Measurements from ENCODE around the gene ZSWIM7.
"Not testable (repeated sequence)": the region's sequence is repeated elsewhere in the genome, so short reads cannot be mapped to it uniquely, and the experiment has no call there.

Gene ZSWIM7

DNA sequence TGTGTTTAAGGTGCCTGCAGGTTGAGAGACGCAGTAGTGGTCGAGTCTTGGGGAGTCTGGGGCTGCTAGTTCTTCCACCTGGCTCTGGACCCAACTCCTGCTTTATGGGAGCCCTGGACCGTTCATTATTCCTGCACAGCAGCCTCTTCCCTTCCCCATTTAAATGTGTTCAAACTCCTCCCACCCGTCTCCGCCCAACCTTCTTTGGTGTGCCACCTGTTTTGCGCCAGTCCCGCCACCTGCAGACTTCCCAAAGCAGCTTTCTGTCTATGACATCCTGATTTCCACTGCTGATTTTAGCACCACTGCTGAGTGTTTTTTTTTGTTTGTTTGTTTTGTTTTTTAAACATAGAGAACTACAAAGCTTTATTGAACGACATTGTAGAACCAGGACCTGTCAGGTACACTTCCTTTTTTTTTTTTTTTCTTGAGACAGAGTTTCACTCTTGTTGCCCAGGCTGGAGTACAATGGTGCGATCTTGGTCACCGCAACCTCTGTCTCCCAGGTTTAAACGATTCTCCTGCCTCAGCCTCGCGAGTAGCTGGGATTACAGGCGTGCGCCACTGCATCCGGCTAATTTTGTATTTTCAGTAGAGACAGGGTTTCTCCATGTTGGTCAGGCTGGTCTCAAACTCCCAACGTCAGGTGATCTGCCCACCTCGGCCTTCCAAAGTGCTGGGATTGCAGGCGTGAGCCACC, 41.7 kb downstream of the ZSWIM7 start:
- DNase-seq (ENCODE audit: low read depth in 2 of 2): no peak

- DNase-seq (ENCODE audit: low read depth in 2 of 2): no peak
Observed at GRCh38 chr17:15957206-15957605, 42.3 kb downstream of the ZSWIM7 start.

- no peak for DNase-seq (ENCODE audit: low read depth in 2 of 2)
Observed at GRCh38 chr17:15955793-15956541, 43.5 kb downstream of the ZSWIM7 start.

GRCh38 chr17:15954222-15954621, 45.3 kb downstream of the ZSWIM7 start:
- DNase-seq (ENCODE audit: low read depth in 2 of 2): no peak

GRCh38 chr17:15952916-15953790, 46.4 kb downstream of the ZSWIM7 start:
- no peak for DNase-seq (ENCODE audit: low read depth in 2 of 2)

DNA sequence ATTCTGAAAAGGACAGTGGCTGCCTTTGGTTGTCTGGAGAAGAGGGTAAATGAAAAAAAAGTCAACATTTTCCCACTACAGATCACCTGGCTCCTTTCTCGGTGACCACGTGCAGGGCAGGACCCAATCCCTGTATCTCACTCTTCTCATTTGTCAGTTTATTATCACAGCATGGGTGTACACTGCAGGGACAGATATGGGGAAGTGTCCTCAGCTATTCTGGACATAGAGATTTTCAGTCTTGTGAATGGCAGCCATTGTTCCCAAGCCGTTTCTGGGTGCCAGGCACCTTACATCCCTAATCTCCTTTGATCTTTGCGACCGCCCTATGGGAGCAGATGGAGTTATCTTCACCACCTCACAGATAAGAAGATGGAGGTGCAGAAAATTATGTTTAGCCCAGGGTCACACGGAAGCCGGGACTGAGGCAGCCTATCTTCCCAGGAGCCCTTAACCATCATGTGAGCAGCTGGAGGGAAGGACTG, 47.4 kb downstream of the ZSWIM7 start:
- no peak for DNase-seq (ENCODE audit: low read depth in 2 of 2)

- no peak for DNase-seq (ENCODE audit: low read depth in 2 of 2)
Observed at GRCh38 chr17:15951368-15952047, 48.0 kb downstream of the ZSWIM7 start.

- no peak for DNase-seq (ENCODE audit: low read depth in 2 of 2)
Observed at GRCh38 chr17:15947976-15948752, 51.3 kb downstream of the ZSWIM7 start.

DNA sequence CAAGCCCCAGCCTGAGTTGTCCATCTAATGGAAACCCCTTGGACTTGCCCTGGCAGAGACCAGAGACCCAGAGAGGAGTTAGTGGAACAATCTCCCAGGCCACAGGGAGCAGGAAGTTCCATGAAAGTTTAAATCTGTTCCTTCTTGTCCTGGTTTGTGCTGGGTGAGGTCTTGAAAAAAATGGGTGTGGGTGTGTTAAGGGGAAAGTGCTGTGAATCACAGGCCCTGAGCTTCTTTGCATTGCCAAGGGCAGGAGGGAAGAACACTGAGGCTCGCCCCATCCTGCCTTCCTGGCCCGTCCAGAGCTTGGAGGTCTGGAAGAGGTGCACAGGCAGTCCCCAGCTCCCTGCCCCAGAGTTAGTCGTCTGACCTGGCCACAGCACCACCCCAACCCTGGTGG, 52.2 kb downstream of the ZSWIM7 start:
- DNase-seq (ENCODE audit: low read depth in 2 of 2): no peak

- no peak for DNase-seq (ENCODE audit: low read depth in 2 of 2)
Observed at GRCh38 chr17:15946611-15947120, 52.8 kb downstream of the ZSWIM7 start.

DNA sequence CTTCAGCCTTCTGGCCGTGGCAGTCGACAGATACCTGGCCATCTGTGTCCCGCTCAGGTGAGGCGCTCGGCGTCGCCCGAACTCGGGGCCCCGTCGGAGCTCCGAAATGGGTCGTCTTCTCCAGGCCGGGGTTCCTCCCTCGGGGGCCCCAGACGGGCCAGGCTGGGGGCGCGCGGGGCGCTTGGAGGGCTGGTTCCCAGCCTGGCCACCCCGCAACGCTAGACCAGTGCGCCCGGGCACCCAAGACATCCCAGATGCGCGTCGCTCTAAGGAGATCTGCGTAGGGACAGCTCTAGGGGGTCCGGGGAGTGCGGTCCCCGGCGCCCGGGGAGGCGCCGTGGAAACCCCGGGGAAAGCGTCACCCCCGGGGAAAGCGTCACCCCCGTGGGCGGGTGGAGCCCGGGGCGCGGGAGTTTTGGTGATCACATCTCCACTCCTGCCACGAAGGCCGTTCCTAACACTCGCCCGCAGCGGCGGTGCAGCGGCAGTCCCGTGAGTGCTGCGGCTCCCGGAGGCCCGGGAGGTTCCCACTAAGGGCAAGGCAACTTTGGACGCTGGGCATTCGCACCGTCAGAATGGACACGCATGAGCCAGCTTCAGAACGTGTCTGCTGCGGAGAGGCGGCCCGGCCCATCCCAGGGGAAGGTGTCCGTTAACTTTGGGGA, 53.8 kb downstream of the ZSWIM7 start:
- no peak for DNase-seq (ENCODE audit: low read depth in 2 of 2)

DNA sequence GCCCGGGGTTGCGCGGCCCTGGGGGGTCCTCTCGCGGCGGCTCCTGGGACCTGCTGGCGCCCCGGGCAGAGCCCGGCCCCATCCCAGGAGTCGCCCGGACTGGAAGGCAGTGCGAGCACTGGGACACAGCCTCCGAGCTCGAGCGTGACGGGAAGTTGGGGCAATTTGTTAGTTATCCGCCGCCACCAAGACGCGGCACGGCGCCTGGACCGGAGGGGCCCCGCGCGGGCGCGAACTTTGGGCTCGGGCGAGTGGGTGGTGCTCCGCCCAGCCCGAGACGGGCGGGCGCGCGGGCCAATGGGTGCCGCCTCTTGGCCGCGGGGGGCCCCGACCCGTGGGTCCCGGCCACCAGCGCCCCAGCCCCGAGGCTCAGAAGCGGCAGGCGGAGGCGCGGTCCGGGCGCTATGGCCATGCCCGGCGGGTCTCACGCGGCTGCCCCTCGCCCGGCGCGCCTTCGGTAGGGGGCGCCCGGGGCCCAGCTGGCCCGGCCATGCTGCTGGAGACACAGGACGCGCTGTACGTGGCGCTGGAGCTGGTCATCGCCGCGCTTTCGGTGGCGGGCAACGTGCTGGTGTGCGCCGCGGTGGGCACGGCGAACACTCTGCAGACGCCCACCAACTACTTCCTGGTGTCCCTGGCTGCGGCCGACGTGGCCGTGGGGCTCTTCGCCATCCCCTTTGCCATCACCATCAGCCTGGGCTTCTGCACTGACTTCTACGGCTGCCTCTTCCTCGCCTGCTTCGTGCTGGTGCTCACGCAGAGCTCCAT, 54.6 kb downstream of the ZSWIM7 start, which contains the start of gene ADORA2B:
TSS of gene ADORA2B (plus strand) at position 372 of the 768 bp plus-strand sequence. CDS start at position 491, 119 bp downstream.
- DNase-seq (ENCODE audit: low read depth in 2 of 2): no peak

GRCh38 chr17:15943971-15944758, 55.3 kb downstream of the ZSWIM7 start:
- no peak for DNase-seq (ENCODE audit: low read depth in 2 of 2)

DNA sequence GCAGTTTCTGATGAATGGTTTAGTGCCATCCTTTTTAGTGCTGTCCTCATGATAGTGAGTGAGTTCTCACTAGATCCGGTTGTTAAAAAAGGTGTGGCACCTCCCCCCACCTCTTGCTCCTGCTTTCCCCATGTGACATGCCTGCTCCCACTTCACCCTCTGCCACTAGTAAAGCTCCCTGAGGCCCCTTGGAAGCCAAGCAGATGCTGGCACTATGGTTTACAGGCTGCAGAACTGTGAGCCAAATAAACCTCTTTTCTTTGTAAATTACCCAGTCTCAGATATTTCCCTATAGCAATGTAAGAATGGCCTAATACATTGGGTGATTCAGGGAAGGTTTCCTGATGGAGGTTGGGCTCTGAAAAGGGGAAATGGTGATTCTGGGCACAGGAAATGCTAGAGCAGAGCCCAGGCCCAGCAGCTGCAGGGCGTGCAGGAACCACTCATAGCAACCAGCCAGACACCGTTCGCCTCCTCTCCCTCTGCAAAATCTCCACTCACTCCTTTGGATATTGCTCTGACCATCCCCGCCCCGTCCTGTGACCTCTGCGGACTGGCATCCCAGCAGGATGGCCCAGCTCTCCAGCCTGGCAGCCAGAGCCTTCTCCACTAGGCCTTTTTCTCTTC, 57.2 kb downstream of the ZSWIM7 start:
- no peak for DNase-seq (ENCODE audit: low read depth in 2 of 2)

DNA sequence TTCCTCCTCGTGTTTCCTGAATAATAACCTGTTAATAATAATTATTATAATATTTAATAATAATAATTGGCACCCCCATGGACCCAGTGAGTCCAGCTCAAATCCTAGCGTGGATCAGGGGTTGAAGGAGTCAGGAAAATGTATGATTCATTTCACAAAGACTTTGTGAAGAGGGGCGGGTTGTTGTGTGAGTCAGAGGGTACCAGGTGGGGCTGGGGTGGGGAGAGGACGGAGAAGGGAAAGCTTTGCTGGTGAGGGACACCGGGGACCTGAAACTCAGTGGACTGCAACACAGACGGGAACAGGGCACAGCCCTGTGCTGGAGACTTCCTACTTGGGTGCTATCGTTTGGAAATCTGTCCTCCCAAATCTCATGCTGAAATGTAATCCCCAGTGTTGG, 57.7 kb downstream of the ZSWIM7 start:
- DNase-seq (ENCODE audit: low read depth in 2 of 2): no peak

GRCh38 chr17:15936481-15936880, 63.0 kb downstream of the ZSWIM7 start:
- not testable (repeated sequence) for DNase-seq (ENCODE audit: low read depth in 2 of 2)

DNA sequence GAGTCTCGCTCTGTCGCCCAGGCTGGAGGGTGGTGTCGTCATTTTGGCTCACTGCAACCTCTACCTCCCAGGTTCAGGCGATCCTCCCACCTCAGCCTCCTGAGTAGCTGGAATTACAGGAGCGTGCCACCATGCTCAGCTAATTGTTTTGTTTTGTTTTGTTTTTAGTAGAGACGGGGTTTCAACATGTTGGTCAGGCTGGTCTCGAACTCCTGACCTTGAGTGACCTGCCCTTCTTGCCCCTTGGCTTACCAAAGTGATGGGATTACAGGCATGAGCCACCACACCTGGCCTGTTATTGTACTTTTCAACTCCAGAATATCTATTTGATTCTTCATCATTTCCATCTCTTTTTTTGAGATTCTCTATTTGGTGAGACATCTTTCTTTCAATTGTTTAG, 63.6 kb downstream of the ZSWIM7 start:
- no peak for DNase-seq (ENCODE audit: low read depth in 2 of 2)

- DNase-seq (ENCODE audit: low read depth in 2 of 2): no peak
Observed at GRCh38 chr17:15934866-15935265, 64.6 kb downstream of the ZSWIM7 start.

Measured in stimulated activated CD8-positive, alpha-beta memory T cell treated with anti-CD3 and anti-CD28 coated beads, Interleukin-2, amount 100 ng/mL, for 1 hour (primary cell).